Hematopoietic multipotent progenitor cell treated with erythropoietin and hydrocortisone succinate and interleukin-3 and kit ligand, for 8 days (in vitro differentiated cells): ENCODE data around the gene ACSF3.

Experiments
- DNase-seq: peaks from one replicate; pipeline ENCODE4 v3.0.0-alpha.2; 2015

ACSF3 gene

GRCh38 chr16:89093602-89094251 is at the start of gene ACSF3:
Gene ACSF3, plus strand, starts transcription at chr16:89093852. Its CDS starts 6,830 bp downstream, at chr16:89100682.
- peak; percentile 53 for DNase-seq

- no peak for DNase-seq
Measured at GRCh38 chr16:89044418-89045180, 49.1 kb upstream of the ACSF3 start.

DNA sequence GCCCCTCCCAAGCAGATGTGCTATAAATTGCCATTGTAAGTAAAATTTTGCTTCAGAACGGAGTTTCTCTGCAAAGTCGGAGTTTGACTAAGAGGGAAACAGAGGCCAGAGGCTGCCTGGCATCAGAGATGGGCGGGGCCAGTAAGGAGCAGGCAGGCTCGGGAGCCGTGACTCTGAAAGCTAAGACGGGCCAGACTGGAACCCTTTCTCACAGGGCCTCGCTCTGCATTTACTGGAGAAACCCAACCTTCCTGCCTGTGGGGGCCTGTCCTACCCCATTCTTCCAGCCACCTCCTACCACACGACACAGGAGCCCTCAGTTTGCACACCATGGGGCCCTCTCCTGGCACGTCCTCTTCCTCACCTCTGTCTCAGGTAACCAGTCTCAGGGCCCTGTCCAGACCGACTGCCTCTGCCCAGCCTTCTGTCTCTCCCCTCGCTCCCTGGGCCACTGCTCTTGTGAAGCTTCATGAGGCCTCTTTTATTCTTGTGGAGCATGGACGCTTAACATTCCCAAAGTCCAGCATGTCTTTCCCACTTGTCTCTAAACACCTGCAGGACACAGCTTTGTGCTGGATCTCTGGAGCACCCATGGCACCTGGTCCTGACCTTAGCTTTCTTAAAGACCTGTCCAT is 48.4 kb upstream of the ACSF3 start:
- DNase-seq, result no peak

DNA sequence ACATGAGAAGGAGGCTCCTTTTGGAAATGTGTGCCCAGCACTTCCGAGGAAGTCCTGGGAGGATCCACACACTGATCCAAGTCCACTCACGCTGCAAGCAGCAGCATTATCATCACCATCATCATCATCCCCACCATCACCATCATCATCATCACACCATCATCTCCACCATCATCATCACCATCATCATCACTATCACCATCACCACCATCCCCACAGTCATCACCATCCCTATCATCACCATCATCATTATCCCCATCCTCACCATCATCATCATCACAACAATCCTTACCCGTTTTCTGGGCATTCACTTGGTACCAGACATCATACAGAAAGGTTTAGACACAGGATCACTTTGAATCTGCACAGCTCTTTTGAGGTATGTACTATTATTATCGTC is 47.8 kb upstream of the ACSF3 start:
- no peak for DNase-seq

DNA sequence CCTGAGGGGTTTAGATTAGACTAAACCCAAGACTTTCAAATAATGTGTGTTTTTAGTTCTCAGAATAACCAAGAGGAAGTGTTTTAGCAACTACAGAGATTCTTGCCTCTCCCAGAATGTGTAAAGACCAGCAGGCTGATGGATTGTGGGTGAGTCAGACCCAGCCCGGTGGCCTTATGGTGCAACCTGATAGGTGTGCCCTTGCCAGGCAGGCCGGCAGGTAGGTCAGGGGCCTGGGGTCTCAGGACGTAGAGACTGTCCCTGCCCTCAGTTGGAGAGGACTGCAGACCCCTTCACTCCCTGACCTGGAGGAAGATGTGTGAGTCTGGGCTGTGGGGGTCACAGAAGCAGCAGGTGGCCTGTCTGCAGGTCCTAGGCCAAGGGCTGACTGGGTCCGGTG is 47.2 kb upstream of the ACSF3 start:
- no peak for DNase-seq

- DNase-seq, result no peak
Measured at GRCh38 chr16:89047331-89048089, 46.1 kb upstream of the ACSF3 start.

GRCh38 chr16:89048090-89048725 is 45.4 kb upstream of the ACSF3 start:
- no peak for DNase-seq

- no peak for DNase-seq
Measured at GRCh38 chr16:89048871-89049422, 44.7 kb upstream of the ACSF3 start.

DNA sequence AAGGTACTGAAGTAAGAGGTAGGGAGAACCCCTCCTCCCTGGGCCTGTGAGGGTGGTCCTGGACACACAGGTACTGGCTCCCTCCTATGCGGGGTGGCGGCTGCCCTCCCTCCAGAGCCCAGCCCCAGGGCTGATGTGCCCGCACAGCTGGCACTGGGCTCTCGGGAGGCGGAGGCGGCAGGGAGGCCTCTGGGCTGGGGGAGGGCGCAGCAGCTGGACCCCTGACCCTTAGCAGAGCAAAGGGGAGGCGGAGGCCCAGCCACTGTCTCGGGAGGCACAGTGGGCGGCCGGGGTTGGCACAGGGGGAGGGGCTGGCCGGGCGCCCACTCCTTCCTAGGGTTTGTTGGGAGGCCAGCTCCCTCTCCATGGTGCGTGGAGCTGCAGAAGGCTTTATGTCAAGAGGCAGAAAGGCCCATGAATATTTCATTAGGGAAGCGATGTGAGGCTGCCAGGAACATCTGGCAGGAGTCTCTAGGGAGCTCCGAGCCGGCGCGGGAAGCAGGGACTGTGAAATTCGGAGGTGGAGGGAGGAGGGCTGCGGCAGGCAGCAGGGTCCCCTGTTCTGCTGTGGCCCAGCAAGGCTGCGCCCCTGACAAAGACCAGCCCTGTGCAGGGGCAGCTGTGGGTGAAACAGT is 44.1 kb upstream of the ACSF3 start:
- no peak for DNase-seq

DNA sequence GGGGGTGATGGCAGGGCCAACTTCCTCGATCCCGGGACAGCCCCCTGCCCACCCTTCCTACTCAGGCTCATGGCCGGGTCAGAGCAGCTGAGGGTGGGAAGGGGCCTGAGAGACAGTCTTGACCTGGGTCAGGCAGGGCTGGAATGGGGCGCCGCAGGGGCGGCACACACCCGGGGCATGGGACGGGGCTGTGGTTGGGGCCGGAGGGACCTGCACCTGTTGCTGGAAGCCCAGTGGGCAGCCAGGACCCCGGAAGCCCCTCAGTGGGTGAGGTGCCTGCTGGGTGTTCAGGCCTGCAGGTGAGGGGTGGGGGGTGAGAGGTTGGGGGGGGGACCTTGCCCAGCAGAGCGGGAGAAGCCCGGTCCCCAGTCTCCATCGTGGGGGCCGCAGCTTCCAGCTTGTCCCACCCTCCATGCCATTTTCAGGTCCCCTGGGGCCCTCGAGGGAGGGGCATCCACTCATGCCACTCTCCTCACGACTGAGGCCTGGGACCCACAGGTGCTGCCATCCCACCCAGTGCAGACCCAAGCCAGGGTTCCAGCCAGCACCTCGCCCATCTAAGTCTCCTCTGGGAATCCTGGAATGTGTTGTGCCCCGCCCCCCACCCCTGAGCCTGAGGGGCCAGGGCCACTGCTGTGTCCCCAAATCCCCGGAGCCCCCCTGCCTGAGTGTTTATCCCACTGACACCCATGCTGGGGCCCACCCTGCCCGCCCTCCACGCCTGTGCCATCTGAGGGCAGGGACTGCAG is 43.4 kb upstream of the ACSF3 start:
- DNase-seq, result no peak

- no peak for DNase-seq
Measured at GRCh38 chr16:89050868-89051311, 42.8 kb upstream of the ACSF3 start.

DNA sequence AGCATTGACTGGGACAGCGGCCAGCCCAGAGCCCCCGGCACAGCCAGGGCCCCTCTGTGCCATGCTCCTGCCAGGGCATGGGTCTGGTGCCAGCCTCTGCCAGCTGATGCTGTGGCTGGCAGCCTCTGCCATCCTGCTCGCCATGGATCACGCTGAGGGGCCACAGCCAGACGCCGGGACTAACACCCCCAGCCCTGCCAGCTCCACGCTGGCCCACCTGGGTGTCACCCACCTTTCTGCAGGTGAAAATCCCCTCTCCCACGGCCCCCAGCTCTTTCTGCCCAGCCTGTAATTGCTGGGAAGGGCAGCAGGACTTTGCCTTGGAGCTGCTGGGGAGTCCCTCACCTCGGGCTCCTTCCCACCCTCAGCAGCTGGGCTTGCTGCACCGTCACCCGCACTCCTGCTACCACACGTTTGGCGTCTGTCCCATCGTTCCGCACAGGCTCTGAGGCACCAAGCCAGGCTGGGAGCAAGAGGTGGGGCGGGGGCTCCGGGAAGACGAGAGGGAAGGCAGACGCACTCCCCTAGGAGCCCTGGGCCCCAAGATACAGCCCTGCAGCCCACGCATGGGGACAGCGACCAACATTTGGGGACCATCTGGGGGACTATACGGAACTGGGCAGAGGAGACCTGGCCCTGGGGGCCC is 42.0 kb upstream of the ACSF3 start:
- DNase-seq, result no peak

DNA sequence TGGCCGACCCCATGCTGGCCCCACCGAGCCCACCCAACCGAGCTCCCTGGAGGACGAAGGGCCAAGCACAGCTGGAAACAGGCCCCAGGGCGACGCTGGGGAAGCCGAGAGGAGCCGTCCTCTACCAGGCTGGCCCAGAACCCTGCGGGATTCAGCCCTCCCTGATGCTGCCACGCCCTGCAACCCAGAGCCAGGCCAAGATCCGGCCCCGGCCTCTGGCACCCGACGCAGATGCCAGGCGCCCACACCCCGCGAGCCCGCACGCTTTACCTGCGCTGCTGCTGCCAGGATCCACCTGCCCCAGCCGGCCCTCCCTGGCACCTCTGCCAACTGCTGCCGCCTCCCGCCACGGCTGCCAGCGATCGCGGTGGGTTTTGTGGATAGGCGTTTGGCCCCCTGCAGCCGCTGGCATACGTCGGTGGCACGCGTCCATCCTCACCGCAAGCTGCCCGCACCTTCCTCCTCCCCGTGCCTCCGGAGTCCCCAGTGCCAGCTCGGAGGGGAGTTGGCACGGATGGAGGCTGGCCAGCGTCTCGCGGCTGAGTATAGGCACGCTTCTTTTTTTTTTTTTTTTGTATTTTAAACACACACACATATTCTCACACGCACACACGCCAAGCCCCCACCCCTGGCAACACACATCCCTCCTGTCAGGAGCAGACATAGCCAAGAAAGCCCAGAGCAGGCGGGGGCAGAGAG is 41.3 kb upstream of the ACSF3 start:
- no peak for DNase-seq

DNA sequence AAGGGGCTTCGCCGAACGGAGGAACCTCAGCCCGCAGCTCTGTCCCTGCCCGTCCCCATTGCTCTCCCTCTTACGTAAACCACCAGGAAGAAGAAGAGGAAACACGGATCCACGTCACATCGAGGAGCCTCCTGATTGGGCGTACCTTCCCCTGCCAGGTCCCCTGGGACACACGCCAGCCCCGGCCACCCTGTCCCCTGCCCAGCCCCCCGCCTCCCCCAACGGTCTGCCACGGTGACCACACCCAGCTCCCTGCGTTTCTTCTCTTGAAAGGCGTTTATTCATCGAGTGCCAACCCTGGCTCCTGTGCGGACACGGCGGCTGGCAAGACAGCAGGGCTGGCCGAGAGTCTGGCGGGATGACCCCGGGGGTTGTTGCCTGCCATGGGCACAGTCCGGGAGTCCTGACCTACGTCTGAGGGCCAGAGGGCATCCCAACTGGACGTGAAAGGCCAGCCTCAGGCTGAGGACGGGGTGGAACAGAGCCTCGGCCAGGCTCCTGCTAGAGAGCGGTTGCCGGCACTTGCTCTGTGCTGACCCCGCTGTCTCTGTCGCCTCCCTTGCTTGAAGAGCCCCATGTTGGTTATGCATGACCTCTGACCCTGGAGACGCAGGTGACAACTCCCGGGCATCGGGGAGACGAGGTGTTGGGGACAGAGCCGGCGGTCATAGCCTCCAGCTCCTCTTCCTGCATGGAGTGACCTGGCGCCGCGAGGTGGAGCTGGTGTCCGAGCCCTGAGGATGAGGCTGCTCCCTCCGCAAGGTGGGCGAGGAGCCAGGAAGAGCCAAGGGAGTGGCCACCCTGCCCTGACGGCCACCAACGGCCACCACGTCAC is 40.5 kb upstream of the ACSF3 start:
- peak; percentile 71 for DNase-seq

DNA sequence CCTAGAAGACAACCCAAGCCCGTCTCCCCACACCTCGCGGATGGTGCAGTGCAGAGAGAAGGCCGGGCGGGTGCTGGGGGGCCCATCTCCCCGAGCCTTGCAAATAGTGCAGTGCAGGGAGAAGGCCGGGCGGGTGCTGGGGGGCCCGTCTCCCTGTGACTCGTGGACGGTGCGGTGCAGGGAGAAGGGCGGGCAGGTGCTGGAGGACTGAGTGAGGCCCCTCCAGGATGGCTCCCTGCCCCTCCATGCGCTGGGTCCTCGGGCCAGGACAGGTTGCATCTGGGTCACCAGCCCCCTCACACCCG is 40.0 kb upstream of the ACSF3 start:
- DNase-seq, result no peak

DNA sequence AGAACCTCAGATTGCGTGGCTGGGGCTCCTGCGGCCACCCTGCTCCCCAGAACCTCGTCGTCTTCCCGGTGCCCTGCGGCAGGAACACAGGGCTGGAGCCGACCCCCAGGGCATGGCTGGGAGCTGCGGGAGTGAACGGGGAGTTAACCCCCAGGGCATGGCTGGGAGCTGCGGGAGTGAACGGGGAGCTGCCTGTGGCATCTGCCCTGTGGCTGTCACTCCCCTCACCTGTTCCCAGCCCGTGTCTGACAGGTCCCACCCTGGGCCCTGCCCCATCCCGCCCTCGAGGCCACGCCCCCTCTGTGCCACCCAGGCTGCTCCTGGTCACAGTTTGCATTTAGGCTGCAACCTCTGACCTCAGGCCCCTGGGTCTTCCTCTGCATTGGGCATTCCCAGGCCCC is 39.4 kb upstream of the ACSF3 start:
- no peak for DNase-seq

DNA sequence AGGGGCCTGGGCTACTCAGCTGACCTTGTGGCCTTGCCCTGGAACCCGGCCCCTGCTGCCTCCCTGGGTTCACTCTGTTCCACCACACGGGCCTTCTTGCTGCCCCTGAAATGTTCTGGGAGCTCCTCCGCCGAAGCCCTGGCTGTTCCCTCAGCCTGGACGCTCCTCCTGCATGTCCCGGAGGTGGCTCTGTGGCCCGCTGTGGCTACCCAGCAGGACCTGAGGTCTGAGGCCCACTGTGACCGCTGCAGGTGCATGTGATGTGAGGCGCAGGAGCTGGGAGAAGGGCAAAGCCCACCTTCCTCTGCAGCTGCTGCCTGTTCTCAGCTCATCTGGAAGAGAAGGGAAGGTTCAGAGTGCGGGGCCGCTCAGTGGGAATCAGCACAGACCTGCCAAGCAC is 38.9 kb upstream of the ACSF3 start:
- no peak for DNase-seq

DNA sequence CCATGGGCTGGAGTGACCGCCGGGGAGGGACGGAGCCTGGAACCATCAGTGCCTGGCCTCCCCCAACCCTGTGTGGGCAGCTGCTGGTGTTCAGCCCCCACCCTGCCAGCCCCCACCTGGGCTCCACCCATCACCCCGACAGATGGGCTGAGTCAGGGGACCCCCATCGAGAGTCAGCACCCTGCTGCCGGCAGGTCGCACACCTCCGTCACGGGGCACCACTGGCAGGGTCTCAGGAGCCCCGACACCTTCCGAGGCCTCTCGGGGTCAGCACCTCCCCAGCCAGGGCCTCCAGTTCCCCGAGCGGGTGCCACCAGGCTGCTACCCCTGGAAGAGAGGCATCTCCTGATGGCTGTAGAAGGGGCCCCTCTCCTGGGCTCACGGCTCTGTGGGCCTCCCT is 38.3 kb upstream of the ACSF3 start:
- no peak for DNase-seq

DNA sequence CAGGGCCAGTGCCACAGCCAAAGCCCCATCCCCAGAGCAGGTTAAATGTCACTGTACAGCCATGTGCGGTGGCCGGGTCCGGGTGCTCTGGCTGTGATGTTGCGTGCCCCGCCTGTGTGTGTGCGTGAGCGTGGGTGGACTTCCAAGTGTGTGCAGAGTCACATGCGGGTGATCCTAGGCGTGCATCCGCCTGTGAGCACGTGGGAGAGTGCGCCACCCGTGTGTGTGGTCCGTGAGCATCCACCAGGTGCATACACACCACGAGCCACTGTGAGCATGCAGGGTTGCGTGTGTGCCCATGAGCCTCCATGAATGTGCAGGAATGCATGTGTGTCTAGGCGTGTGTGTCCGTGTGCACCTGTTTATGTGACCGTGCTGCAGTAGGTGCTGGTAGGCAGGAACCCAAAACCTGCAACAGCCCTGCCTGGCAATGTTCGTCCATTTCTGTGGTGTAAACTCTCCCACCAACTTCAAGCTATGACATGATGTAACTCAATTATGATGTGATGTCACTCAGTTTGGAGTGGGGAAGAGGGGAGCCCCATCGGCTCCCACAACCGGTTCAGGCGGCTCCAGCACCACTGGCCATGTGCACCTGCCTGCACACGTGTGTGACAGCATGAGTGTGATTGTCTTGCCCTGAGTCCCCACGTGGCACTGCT is 37.6 kb upstream of the ACSF3 start:
- no peak for DNase-seq
